Measurements from ENCODE around the gene SLC8A1.

GRCh38 chr2:40406485-40407289 lies 45.2 kb downstream of the SLC8A1 start:
- TF ChIP-seq, protein P1, sequence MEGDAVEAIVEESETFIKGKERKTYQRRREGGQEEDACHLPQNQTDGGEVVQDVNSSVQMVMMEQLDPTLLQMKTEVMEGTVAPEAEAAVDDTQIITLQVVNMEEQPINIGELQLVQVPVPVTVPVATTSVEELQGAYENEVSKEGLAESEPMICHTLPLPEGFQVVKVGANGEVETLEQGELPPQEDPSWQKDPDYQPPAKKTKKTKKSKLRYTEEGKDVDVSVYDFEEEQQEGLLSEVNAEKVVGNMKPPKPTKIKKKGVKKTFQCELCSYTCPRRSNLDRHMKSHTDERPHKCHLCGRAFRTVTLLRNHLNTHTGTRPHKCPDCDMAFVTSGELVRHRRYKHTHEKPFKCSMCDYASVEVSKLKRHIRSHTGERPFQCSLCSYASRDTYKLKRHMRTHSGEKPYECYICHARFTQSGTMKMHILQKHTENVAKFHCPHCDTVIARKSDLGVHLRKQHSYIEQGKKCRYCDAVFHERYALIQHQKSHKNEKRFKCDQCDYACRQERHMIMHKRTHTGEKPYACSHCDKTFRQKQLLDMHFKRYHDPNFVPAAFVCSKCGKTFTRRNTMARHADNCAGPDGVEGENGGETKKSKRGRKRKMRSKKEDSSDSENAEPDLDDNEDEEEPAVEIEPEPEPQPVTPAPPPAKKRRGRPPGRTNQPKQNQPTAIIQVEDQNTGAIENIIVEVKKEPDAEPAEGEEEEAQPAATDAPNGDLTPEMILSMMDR (IDR thresholded peaks at IDR 0.05; ENCODE audit: low read depth, low read length) = no peak
- TF ChIP-seq POLR2A (IDR thresholded peaks at IDR 0.05; ENCODE audit: extremely low read depth, insufficient read length) = no peak
